ENCODE results near the gene ZSCAN30. TPM values are rescaled to one million over a fixed set of nuclear protein-coding genes. Genes with fewer than 3 reads are reported as not detected.

ZSCAN30 gene
- total RNA-seq, 3 donors from 2014 or later, result 12.5 to 33.2 (median 21.3) TPM

DNA sequence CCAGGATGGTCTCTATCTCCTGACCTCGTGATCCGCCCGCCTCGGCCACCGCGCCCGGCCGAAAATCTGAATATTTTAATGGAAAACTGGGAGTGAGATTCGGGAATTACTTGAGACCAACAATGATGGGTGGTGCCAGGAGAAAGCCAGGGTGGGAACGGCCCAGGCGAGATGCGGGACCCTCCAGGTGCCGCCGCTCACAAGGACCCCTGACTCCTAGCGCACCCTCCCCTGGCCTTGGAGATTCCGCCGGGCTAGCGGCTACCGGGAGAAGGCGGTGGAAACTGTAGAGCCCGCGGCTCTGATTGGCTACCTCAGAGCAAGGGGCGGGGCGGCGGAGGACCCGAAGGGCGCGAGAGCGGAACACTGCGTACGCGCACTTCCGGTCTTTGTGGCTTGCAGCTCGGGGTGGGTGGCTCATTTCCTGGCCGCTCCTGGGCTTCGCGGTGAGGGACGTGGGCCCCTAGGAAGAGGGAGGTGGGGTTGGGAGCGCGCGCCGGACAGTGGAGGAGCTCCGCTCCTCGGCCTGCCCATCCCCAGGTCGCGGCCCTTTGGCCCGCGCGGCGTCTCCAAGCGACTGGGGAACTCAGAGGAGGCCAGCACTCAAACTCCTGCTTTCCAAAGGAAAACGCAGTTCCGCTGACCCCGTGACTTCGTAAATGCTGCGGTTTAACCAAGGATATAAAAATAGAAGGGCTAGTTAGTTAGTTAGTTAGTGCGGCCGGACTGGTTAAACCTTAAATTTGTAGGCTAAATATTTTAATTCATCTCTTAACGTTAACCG is 49.2 kb downstream of the ZSCAN30 start, which contains the start of gene ZNF397:
Gene ZNF397 (plus strand): TSS at position 371 of the 784 bp plus-strand sequence. CDS start 1,437 bp downstream, outside the sequence.
- TF ChIP-seq POLR2A (IDR thresholded peaks at IDR 0.05) (peak; percentile 96), POLR2AphosphoS5 (IDR thresholded peaks at IDR 0.05) (peak; percentile 92 to 96 (median 94))
- TF ChIP-seq, protein P1, sequence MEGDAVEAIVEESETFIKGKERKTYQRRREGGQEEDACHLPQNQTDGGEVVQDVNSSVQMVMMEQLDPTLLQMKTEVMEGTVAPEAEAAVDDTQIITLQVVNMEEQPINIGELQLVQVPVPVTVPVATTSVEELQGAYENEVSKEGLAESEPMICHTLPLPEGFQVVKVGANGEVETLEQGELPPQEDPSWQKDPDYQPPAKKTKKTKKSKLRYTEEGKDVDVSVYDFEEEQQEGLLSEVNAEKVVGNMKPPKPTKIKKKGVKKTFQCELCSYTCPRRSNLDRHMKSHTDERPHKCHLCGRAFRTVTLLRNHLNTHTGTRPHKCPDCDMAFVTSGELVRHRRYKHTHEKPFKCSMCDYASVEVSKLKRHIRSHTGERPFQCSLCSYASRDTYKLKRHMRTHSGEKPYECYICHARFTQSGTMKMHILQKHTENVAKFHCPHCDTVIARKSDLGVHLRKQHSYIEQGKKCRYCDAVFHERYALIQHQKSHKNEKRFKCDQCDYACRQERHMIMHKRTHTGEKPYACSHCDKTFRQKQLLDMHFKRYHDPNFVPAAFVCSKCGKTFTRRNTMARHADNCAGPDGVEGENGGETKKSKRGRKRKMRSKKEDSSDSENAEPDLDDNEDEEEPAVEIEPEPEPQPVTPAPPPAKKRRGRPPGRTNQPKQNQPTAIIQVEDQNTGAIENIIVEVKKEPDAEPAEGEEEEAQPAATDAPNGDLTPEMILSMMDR (IDR thresholded peaks at IDR 0.05), result no peak
- H3K27me3 ChIP-seq, result no peaks in the 10 kb centered on the region
- H3K4me3 ChIP-seq, result peak within 1 kb of the TSS; percentile 55 to 92 (median 75)
- DNase-seq (ENCODE audit: low spot score in 2 of 2), result peak; percentile 94 to 98
- intact Hi-C loops (cut with DNase I; ENCODE audit: low total_unique reads), result no loop called here
- no peaks in the 10 kb centered on the region for H3K4me1 ChIP-seq
- H3K9me3 ChIP-seq, result no peaks in the 10 kb centered on the region
- peak within 1 kb of the TSS; percentile 92 to 99 for H3K27ac ChIP-seq
- H3K36me3 ChIP-seq, result no peaks in the 10 kb centered on the region

DNA sequence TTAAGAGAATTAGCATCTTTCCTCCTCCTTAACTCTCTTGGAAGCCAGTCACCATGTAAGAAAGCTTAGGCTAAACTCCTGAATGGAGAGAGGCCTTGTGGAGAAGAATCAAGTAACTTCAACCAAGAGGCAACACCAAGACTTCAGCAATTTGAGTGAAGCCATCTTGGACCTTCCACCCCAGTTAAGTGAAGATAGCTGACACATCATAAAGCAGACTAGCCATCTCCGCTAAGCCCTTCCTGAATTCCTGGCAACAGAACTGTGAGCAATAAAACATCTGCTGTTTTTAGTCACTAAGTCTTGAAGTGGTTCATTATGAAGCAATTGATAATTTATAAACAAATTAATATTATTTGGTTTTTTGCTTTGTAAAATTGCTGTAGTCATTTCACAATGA is 50.7 kb downstream of the ZSCAN30 start:
- DNase-seq (ENCODE audit: low spot score in 2 of 2), result no peak
- Histone ChIP-seq H3K9me3 (no peaks in the 10 kb centered on the region), H3K36me3 (no peaks in the 10 kb centered on the region), H3K4me3 (no peak overlapping the region), H3K27ac (peak overlapping the region in 1 of 2 donors; percentile 12), H3K27me3 (no peaks in the 10 kb centered on the region), H3K4me1 (no peaks in the 10 kb centered on the region)
- no peak for TF ChIP-seq POLR2AphosphoS5 (IDR thresholded peaks at IDR 0.05)
- TF ChIP-seq, protein P1 (IDR thresholded peaks at IDR 0.05), result no peak
- intact Hi-C loops (cut with DNase I; ENCODE audit: low total_unique reads), result loop anchor here (10.0 kb wide), 1 partner anchor 105 kb away; the partner anchor contains the start of gene ZNF24

DNA sequence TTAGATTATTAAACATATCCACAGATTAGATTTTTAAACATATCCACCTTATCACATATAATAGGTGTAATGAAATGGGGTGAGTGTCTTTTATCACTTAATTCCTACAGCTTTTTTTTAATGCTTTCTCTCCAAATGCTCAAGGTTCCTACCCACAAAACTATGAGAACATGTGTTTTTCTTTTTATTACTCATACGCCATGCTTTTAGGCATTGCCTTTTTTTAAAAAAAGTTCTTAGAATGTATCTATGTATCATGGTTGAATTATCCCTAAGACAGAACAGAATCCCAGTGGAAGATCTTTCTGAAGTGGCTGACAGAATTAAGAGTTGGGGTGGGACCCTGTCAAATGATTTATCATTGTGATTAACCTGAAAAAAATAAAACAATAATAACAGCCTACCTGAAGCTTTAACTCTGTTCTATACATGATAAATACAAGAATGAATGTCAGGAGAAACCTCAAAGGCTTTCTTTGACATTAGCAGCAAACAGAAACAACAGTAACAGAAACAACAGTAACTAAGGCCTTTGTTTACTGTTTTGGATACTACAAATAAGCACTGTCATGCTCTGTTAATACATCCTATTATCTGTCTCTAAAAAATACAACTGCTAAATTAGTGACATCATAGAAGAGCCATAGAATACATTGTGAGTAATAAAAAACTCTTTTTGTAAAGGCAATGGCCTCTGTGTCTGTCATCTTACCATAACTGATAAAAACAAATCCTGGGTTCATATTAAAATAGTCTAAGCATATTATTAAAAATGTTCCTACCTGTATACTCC is 53.3 kb downstream of the ZSCAN30 start:
- Histone ChIP-seq H3K4me3 (no peak overlapping the region), H3K36me3 (no peaks in the 10 kb centered on the region), H3K27ac (no peak overlapping the region), H3K27me3 (no peaks in the 10 kb centered on the region), H3K9me3 (no peaks in the 10 kb centered on the region), H3K4me1 (no peaks in the 10 kb centered on the region)
- DNase-seq (ENCODE audit: low spot score in 2 of 2), result no peak
- TF ChIP-seq POLR2A (IDR thresholded peaks at IDR 0.05) (no peak), POLR2AphosphoS5 (IDR thresholded peaks at IDR 0.05) (no peak)
- TF ChIP-seq, protein P1 (IDR thresholded peaks at IDR 0.05), result no peak
- intact Hi-C loops (cut with DNase I; ENCODE audit: low total_unique reads), result loop anchor here (10.0 kb wide), 1 partner anchor 108 kb away; the partner anchor contains the start of gene ZNF24

DNA sequence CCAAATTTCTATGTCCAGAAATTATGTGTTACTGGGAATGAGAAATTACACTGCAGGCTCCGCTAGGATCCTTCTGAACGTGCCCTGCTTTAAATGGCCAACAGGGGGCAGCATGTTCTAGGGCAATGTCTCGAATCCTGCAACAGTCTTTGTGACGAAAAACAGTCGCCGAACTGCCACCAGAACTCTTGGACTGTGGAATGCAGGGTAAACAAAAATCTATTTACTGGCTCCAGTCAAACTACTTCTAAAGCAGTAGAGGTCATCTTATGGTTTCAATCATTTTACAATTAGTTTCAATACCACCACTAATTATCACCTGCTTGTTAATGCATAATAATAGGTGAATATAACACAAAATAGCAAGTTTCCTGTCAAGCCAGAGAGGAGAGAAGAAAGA is 59.0 kb downstream of the ZSCAN30 start:
- Histone ChIP-seq H3K9me3 (no peaks in the 10 kb centered on the region), H3K27ac (no peak overlapping the region), H3K36me3 (no peaks in the 10 kb centered on the region), H3K27me3 (no peaks in the 10 kb centered on the region), H3K4me3 (no peak overlapping the region), H3K4me1 (no peaks in the 10 kb centered on the region)
- peak; percentile 73 to 79 for DNase-seq (ENCODE audit: low spot score in 2 of 2)
- intact Hi-C loops (cut with DNase I; ENCODE audit: low total_unique reads), result loop anchor here (5.0 to 10.0 kb wide), 2 partner anchors 114 to 266 kb away; partner anchors contain the start of genes INO80C and ZNF24
- TF ChIP-seq POLR2AphosphoS5 (IDR thresholded peaks at IDR 0.05), result no peak
- TF ChIP-seq, protein P1 (IDR thresholded peaks at IDR 0.05), result peak; percentile 53 to 80 (median 71)

All from breast epithelium (tissue), 4 donors.